ENCODE results near the gene ZNF3. TPM values are rescaled to one million over a fixed set of nuclear protein-coding genes. Genes with fewer than 3 reads are reported as not detected.
A peak's percentile ranks its signal among the peaks of the same experiment; 100 is the strongest.

Gene ZNF3
- total RNA-seq, 1 experiment from 2014 or later = 44.3 TPM

DNA sequence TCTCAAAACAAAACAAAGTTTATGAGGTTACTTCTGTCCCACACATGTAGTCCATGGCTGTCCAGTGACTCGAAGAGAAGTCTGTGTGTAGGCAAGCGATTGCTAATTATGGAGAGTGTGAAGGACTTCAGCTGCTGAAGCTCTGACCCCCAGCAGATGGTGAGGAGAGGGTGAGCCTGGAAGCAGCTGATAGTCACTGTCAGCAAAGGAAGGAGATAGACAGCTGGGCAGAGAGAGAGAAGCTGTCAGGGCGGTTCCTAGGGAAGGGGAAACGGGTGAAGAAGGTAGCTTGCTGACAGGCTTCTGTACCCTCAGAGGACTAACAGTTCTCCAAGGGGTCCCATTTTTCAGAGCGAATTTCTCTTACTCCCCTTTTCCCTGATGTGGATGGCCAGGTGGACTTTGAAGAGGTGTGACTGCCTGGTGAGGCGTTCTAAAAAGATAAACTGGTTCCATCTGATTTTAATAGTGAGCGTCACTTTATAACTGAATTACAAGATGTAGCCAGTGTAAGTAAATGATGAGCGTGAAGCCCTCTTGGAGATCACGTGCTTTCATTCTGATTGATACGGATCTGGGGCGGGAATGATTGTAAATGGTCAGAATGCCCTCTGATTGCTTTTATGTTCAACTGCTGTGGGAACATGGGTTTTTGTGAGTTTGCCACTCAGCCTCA, 19.9 kb downstream of the ZNF3 start:
- H3K36me3 ChIP-seq = peaks cover 62% of the 10 kb centered on the region
- H3K9me3 ChIP-seq (replicated peaks) = no peaks in the 10 kb centered on the region
- H3K4me1 ChIP-seq = no peaks in the 10 kb centered on the region
- no peaks in the 10 kb centered on the region for H3K27me3 ChIP-seq
- H3K4me3 ChIP-seq = no peak overlapping the region
- no peak overlapping the region for H3K27ac ChIP-seq
- DNase-seq = no peak

DNA sequence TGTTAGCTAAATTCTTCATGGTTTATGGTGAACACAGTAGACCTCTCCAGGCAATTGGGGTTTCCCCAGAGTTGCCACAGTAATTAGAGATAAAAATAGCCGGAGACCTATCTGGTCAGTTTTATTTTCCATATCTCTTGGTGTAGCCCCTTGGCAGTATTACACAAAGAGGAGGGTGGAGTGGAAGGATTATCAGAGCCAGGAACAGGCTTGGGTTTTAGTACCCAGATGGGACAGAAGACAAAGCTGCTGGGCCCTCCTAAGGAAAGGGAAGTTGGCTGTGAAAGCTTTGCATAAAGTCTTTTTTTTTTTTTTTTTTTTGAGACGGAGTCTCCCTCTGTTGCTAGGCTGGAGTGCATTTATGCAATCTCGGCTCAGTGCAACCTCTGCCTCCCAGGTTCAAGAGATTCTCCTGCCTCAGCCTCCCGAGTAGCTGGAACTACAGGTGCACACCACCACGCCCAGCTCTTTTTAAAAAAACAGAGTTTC, 22.2 kb downstream of the ZNF3 start:
- no peak for DNase-seq
- Histone ChIP-seq H3K27me3 (no peaks in the 10 kb centered on the region), H3K4me1 (no peaks in the 10 kb centered on the region), H3K27ac (no peak overlapping the region), H3K9me3 (replicated peaks) (no peaks in the 10 kb centered on the region), H3K4me3 (no peak overlapping the region), H3K36me3 (peaks cover 49% of the 10 kb centered on the region)

DNA sequence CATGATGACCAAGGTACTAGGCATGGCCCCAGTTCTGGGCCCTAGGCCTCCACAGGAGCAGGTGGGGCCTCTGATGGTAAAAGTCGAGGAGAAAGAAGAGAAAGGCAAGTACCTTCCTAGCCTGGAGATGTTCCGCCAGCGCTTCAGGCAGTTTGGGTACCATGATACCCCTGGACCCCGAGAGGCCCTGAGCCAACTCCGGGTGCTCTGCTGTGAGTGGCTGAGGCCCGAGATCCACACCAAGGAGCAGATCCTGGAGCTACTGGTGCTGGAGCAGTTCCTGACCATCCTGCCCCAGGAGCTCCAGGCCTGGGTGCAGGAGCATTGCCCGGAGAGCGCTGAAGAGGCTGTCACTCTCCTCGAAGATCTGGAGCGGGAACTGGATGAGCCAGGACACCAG, 24.5 kb downstream of the ZNF3 start:
- H3K9me3 ChIP-seq (replicated peaks) = no peaks in the 10 kb centered on the region
- DNase-seq = no peak
- no peaks in the 10 kb centered on the region for H3K4me1 ChIP-seq
- peaks cover 32% of the 10 kb centered on the region for H3K36me3 ChIP-seq
- no peak overlapping the region for H3K4me3 ChIP-seq
- no peaks in the 10 kb centered on the region for H3K27me3 ChIP-seq
- no peak overlapping the region for H3K27ac ChIP-seq

DNA sequence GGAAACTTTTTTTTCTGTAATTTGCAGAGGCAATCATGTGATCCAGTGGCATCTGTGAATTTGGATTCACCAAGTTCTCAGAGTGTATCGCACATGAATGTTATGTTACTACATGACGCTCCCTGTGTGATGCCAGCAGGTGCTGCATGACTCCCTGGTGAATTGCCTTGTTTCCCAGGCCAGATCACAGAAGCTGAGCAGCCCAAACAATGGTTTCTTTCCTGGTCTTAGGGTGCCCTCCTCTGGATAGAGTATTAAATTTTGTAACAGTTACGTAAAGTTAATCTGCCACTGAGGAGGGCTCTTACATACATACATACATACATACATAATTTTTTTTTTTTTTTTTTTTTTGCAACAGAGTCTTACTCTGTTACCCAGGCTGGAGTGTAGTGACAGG, 28.3 kb downstream of the ZNF3 start:
- H3K4me1 ChIP-seq = peaks cover 5% of the 10 kb centered on the region; the same call in 1 of the 2 replicates
- H3K36me3 ChIP-seq = peaks cover 12% of the 10 kb centered on the region
- DNase-seq = peak; percentile 85 to 91
- no peaks in the 10 kb centered on the region for H3K9me3 ChIP-seq (replicated peaks)
- no peak overlapping the region for H3K4me3 ChIP-seq
- no peaks in the 10 kb centered on the region for H3K27me3 ChIP-seq
- no peak overlapping the region for H3K27ac ChIP-seq

DNA sequence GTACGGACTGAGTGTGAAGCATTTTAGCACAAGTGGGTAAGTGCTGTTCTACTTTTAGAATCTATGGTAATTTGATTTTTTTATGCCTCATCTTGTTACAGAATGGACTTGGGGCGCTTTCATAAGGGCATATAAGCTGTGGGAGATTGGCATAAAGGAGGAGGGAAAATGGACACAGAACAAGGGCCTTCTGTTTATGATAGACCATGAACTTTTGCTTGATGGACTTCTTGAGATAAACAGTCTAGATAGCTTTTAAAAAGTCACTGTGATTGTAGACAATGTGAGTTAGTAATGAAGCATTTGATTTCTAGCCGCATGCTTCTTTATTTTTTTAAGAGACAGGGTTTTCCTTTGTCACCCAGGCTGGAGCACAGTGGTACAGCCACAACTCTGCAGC, 29.9 kb downstream of the ZNF3 start:
- Histone ChIP-seq H3K4me1 (peaks cover 5% of the 10 kb centered on the region; the same call in 1 of the 2 replicates), H3K9me3 (replicated peaks) (no peaks in the 10 kb centered on the region), H3K27ac (no peak overlapping the region), H3K4me3 (no peak overlapping the region), H3K36me3 (peaks cover under 1% of the 10 kb centered on the region), H3K27me3 (no peaks in the 10 kb centered on the region)
- no peak for DNase-seq

DNA sequence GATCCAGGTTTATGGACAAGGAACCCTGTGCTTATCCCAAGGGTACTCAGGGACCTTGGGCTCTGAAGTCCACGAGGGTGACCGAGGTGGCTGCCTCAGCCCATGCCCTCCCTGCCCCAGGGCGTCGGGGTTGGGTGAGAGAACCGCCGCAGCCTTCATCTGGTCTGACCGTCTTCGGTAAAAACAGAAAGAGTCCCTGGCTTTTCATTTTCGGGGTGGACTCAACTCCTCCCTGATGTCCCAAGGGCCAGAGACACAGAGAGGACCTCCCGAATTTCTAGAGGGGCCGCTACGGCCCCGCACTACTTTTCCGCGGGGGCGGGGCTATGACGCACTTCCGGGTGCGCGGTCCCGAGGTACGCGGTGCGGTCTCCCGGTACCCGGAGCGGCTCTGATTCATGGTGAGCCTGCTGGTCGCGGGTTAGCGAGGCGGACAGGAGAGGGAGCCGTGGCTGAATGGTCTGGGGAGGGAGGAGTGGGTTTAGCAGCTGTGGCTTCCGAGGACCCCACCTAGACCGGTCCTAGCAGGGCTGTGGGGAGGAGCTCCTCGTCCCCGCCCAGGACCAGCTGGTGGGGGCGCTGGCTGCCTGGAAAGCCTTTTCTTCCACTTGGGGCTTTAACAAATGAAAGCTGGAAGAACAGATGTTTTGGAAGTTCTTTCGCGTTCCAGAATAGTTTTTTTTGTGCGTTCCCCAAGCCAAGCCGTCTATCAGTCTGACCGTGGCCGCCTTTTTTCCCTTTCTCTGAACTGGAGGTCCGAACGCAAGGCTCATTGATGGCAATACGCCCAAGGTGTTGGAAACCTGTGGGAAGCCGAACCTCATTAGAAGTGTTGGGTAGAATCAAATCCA, 31.9 kb downstream of the ZNF3 start, which contains the start of gene ZSCAN21:
ZSCAN21 (plus strand) TSS at position 334 of the 851 bp plus-strand sequence. CDS start 7,233 bp downstream, outside the sequence.
- no peaks in the 10 kb centered on the region; the same call in 1 of the 2 replicates for H3K36me3 ChIP-seq
- peak; percentile 88 to 91 for DNase-seq
- H3K4me1 ChIP-seq = peaks cover 5% of the 10 kb centered on the region; the same call in 1 of the 2 replicates
- H3K27ac ChIP-seq = peak within 1 kb of the TSS; percentile 69
- peak within 1 kb of the TSS; percentile 85 for H3K4me3 ChIP-seq
- no peaks in the 10 kb centered on the region for H3K9me3 ChIP-seq (replicated peaks)
- H3K27me3 ChIP-seq = no peaks in the 10 kb centered on the region

DNA sequence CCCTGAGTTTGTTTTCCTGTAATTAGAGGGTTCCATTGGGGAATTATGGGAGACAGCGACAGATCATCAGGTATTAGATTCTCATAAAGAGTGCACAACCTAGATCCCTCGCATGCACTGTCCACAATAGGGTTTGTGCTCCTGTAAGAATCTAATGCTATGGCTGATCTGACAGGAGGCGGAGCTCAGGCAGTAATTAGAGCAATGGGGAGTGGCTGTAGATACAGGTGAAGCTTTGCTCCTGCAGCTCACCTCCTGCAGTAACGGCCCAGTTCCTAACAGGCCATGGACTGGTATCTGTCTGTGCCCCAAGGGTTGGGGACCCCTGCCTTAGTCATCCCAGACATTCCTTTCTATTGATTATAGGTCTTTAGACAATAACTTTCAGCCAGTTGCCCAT, 32.8 kb downstream of the ZNF3 start:
- no peaks in the 10 kb centered on the region for H3K9me3 ChIP-seq (replicated peaks)
- H3K27ac ChIP-seq = no peak overlapping the region
- DNase-seq = no peak
- H3K27me3 ChIP-seq = no peaks in the 10 kb centered on the region
- H3K4me1 ChIP-seq = peaks cover 5% of the 10 kb centered on the region; the same call in 1 of the 2 replicates
- H3K4me3 ChIP-seq = no peak overlapping the region
- H3K36me3 ChIP-seq = no peaks in the 10 kb centered on the region; the same call in 1 of the 2 replicates

DNA sequence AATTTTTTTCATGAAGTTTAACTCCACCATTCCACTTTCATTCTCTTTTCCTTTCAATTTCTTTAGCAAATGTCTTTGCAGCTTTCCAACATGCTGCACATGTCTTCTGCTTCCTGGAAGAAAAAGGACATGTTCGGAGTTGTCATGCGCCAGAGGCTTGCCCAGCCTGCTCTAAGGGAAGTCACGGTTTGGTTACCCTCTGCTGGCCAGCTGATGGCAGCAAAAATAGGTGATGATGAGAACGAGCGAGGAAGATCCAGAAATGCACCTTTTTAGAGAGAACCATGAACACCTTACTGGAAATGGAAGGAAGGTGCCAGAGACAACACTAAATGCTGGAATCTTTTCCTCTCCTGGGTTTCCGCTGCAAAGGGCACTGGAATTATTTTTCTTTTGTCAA, 36.8 kb downstream of the ZNF3 start:
- no peaks in the 10 kb centered on the region for H3K36me3 ChIP-seq
- no peaks in the 10 kb centered on the region for H3K9me3 ChIP-seq (replicated peaks)
- no peaks in the 10 kb centered on the region for H3K4me1 ChIP-seq
- no peak overlapping the region for H3K4me3 ChIP-seq
- no peak for DNase-seq
- no peaks in the 10 kb centered on the region for H3K27me3 ChIP-seq
- no peak overlapping the region for H3K27ac ChIP-seq

DNA sequence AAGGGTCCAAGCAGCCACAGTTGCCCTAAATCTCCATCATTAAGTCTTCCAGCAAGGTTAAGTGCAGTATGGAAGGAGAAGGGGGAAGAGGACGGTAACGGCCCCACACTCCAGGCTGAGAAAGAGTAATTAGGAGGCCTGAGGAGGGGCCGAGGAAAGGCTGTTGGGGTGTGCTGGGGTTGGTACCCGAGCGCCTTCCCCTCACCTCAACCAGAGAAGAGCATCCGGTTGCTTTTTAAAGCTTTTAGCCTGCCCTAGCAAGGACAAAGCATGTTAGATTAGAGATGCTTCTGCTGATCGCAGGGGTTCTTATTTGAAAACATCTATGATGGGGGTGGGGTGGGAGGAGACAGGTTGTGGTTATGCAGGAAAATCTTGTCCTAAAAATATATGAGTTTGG, 40.9 kb downstream of the ZNF3 start:
- no peak overlapping the region for H3K27ac ChIP-seq
- peaks cover 4% of the 10 kb centered on the region for H3K36me3 ChIP-seq
- H3K4me3 ChIP-seq = no peak overlapping the region
- no peaks in the 10 kb centered on the region; the same call in 1 of the 2 replicates for H3K9me3 ChIP-seq (replicated peaks)
- no peaks in the 10 kb centered on the region for H3K4me1 ChIP-seq
- H3K27me3 ChIP-seq = no peaks in the 10 kb centered on the region
- no peak for DNase-seq

DNA sequence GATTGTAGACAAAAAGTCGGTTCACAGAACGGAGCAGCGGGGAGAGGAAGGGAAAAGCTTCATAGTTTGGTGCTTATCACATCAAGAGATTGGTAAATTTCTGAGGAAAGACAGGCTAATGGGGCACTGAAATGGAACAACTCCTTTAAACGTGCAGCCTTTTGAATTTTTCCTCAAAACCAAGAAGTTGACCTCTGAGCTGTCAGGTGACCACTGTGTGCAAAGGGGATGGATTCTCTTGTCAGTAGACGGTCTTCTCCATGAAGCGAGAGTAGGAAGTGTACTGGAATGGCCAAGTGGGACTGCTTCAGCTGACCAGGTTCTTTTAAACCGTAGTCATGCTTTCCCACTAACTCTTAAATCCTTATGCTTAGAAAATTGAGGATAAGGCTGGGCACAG, 43.2 kb downstream of the ZNF3 start:
- no peaks in the 10 kb centered on the region; the same call in 1 of the 2 replicates for H3K9me3 ChIP-seq (replicated peaks)
- no peaks in the 10 kb centered on the region for H3K27me3 ChIP-seq
- no peak for DNase-seq
- peaks cover 21% of the 10 kb centered on the region for H3K36me3 ChIP-seq
- H3K4me3 ChIP-seq = no peak overlapping the region
- H3K4me1 ChIP-seq = no peaks in the 10 kb centered on the region
- no peak overlapping the region for H3K27ac ChIP-seq

DNA sequence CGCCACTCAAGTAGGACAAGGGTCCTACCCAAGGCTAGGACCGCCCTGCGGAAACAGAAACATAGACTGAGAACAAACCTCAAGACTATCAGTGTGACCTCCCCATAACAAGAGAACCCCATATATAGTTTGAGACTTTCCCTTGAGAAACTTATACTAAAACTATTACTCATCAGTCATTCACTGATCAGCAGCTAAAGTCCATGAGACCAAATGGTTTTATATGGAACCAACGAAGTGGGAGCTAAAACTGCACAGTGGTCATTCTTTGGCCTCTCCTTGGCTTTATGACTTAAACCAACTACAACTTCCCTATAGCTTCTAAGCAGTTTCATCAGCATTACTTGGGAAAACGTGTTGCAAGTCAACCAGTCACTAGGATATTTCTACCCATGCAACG, 45.6 kb downstream of the ZNF3 start:
- no peaks in the 10 kb centered on the region for H3K27me3 ChIP-seq
- H3K4me1 ChIP-seq = no peaks in the 10 kb centered on the region
- no peak for DNase-seq
- H3K36me3 ChIP-seq = peaks cover 27% of the 10 kb centered on the region
- no peak overlapping the region for H3K4me3 ChIP-seq
- no peaks in the 10 kb centered on the region; the same call in 1 of the 2 replicates for H3K9me3 ChIP-seq (replicated peaks)
- no peak overlapping the region for H3K27ac ChIP-seq

DNA sequence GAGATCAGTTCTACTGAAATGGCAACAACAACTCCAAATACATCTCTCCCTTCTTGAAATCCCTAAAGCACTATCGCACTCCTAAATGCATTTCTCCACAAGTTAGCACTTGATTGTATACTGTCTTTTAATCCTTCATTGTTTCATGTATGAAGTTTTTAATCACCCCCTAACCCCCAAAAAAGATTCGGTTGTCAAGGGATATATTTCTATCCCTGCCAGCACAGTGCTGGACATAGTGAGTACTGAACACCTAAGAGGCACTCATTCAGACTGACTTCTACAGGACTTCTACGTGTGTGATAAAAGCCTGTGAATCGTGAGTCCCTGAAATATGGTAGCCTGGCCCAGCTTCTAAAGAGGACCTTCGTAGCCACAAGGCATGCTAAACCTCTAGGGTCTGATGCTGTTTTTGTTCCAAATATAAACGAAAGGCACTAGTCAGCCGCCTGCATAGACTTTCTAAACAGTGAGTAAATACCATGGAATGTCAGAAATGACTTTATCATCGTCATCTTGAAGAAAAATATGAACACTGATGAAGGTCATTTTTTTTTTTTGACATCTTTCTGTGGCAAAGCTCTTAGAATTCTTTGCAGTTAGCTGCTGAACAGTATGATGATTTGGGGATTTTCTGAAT, 46.5 kb downstream of the ZNF3 start:
- Histone ChIP-seq H3K9me3 (replicated peaks) (no peaks in the 10 kb centered on the region; the same call in 1 of the 2 replicates), H3K4me1 (no peaks in the 10 kb centered on the region), H3K36me3 (peaks cover 34% of the 10 kb centered on the region), H3K4me3 (no peak overlapping the region), H3K27me3 (no peaks in the 10 kb centered on the region), H3K27ac (no peak overlapping the region)
- DNase-seq = no peak

DNA sequence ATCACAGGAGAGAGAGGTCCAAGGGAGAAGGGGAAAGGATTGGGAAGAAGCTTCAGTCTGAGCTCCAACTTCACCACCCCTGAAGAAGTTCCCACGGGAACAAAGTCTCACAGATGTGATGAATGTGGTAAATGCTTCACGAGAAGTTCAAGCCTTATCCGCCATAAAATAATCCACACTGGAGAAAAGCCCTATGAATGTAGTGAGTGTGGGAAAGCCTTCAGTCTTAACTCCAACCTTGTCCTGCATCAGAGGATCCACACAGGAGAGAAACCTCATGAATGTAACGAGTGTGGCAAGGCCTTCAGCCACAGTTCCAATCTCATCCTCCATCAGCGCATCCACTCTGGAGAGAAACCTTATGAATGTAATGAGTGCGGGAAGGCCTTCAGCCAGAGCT, 48.0 kb downstream of the ZNF3 start:
- Histone ChIP-seq H3K27ac (no peak overlapping the region), H3K27me3 (no peaks in the 10 kb centered on the region), H3K9me3 (replicated peaks) (no peaks in the 10 kb centered on the region), H3K36me3 (peaks cover 34% of the 10 kb centered on the region), H3K4me1 (no peaks in the 10 kb centered on the region), H3K4me3 (no peak overlapping the region)
- no peak for DNase-seq

DNA sequence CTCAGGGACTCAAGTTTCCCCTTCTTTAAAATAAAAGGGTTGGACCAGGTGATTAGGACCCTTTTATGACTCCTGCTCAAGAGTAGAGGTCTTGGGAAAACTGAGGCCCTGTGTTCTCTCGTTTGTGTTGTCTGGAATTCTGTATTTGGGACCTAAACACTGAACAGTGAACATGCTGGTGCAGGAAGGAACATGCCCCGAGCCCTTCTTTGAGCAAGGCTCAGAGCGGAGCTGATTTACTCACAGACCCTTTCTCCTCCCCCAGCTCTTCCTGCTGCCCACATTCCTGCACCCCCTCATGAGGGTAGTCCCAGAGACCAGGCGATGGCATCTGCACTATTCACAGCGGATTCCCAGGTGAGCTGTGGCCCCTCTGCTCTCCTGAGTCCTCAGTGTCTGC, 51.9 kb downstream of the ZNF3 start:
- H3K9me3 ChIP-seq (replicated peaks) = no peaks in the 10 kb centered on the region
- no peak overlapping the region for H3K4me3 ChIP-seq
- H3K27me3 ChIP-seq = no peaks in the 10 kb centered on the region
- DNase-seq = no peak
- H3K36me3 ChIP-seq = peaks cover 45% of the 10 kb centered on the region
- H3K4me1 ChIP-seq = no peaks in the 10 kb centered on the region
- no peak overlapping the region for H3K27ac ChIP-seq

DNA sequence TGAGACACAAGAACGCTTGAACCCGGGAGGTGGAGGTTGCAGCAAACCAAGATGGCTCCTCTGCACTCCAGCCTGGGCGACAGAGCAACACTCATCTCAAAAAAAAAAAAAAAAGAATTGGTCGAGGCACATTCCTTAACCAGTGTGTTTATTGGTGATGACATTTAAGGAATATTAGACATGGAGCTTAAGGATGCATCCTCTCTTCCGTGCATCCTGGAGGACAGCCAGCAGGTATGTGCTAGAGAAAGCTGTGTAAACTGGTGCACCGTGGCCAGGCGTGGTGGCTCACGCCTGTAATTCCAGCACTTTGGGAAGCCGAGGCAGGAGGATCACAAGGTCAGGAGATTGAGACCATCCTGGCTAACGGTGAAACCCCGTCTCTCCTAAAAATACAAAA, 54.3 kb downstream of the ZNF3 start:
- Histone ChIP-seq H3K27me3 (no peaks in the 10 kb centered on the region), H3K4me3 (no peak overlapping the region), H3K4me1 (no peaks in the 10 kb centered on the region), H3K27ac (no peak overlapping the region), H3K9me3 (replicated peaks) (no peaks in the 10 kb centered on the region), H3K36me3 (peaks cover 44% of the 10 kb centered on the region)
- no peak for DNase-seq

All from SJCRH30 (cell line).